B cell (primary cell): Measurements from ENCODE around the gene MLEC. TPM values are rescaled to one million over a fixed set of nuclear protein-coding genes. Genes with fewer than 3 reads are reported as not detected.

ENCODE experiments used
- ATAC-seq: fragments of 200-7000 bp; cut with Tn5 transposase; one replicate; pipeline ENCODE4 v1.10.0; 2021; ENCODE audit warnings: low read depth, mild to moderate bottlenecking, moderate number of reproducible peaks, moderate library complexity
- CTCF ChIA-PET: fragments of 350-600 bp; sonication (Branson Sonifier 250); formaldehyde crosslinking; loops from one replicate; lab custom pipeline; 2021; ENCODE audit warnings: antibody characterized with exemption, inconsistent platforms; lab: Charles Lee
- POLR2A ChIA-PET: fragments of 350-600 bp; sonication (Branson Sonifier 250); formaldehyde crosslinking; loops from one replicate; lab custom pipeline; 2021; ENCODE audit warnings: antibody characterized with exemption; lab: Charles Lee
- DNase-seq: peaks from one replicate; pipeline ENCODE4 v3.0.0; 2013
- H2AFZ ChIP-seq: 2 replicates; pipeline ENCODE4 v1.6.1; 2012; ENCODE audit warnings: mild to moderate bottlenecking, low read depth, low read length; ENCODE audit not compliant: insufficient read depth, poor library complexity, severe bottlenecking
- H3K27ac ChIP-seq, 2 donors: 1 replicate in 1 of 2; 2 replicates in 1 of 2; pipeline ENCODE4 v1.5.1; 2012 to 2013; ENCODE audit warnings: low read length in 2 of 2, mild to moderate bottlenecking in 2 of 2, moderate library complexity in 1 of 2
- H3K27me3 ChIP-seq, 4 experiments: fragments of 200-600 bp in 1 of 4; sonication (generic) in 1 of 4; replicated peaks in 1 of 4; 1 replicate in 2 of 4; 2 replicates in 2 of 4; pipeline versions ENCODE4 v1.6.1 to v1.7.0; 2013 to 2016; ENCODE audit warnings: low read length in 3 of 4, mild to moderate bottlenecking in 2 of 4, mixed read lengths in 1 of 4, moderate library complexity in 1 of 4; ENCODE audit not compliant: insufficient read depth in 4 of 4, control insufficient read depth in 3 of 4; ENCODE audit errors: control extremely low read depth in 1 of 4
- H3K36me3 ChIP-seq, 2 experiments: replicated peaks in 1 of 2; 1 replicate in 1 of 2; 2 replicates in 1 of 2; pipeline versions ENCODE4 v1.6.1 to v1.7.1; 2013; ENCODE audit warnings: low read length in 1 of 2; ENCODE audit not compliant: insufficient read depth in 2 of 2, control insufficient read depth in 1 of 2; ENCODE audit errors: control extremely low read depth in 1 of 2, extremely low read depth in 1 of 2
- H3K4me1 ChIP-seq, 2 donors: fragments of 200-600 bp in 1 of 2; sonication (generic) in 1 of 2; 1 replicate in 1 of 2; 2 replicates in 1 of 2; pipeline versions ENCODE4 v1.5.1 to v1.6.1; 2013 to 2017; ENCODE audit warnings: low read length in 2 of 2; ENCODE audit not compliant: control insufficient read depth in 2 of 2, insufficient read depth in 2 of 2
- H3K4me2 ChIP-seq: replicated peaks from 2 replicates; pipeline ENCODE3; 2012; ENCODE audit warnings: mild to moderate bottlenecking, low read depth, low read length; ENCODE audit not compliant: poor library complexity, severe bottlenecking
- H3K4me3 ChIP-seq, 5 experiments: fragments of 200-600 bp in 1 of 5; sonication (generic) in 1 of 5; 1 replicate in 3 of 5; 2 replicates in 2 of 5; pipeline versions ENCODE4 v1.5.1 to v1.7.0; 2011 to 2016; ENCODE audit warnings: low read length in 4 of 5, mild to moderate bottlenecking in 4 of 5, low read depth in 2 of 5, control low read depth in 1 of 5, moderate library complexity in 1 of 5; ENCODE audit not compliant: insufficient read depth in 1 of 5; ENCODE audit errors: control extremely low read depth in 1 of 5, extremely low read depth in 1 of 5
- H3K79me2 ChIP-seq: fragments of 200-600 bp; sonication (generic); one replicate; pipeline ENCODE4 v1.6.0; 2016; ENCODE audit warnings: low read length; ENCODE audit not compliant: control insufficient read depth, insufficient read depth
- H3K9ac ChIP-seq: fragments of 200-600 bp; sonication (generic); 2 replicates; pipeline ENCODE4 v1.6.1; 2017; ENCODE audit warnings: mild to moderate bottlenecking, low read length, moderate library complexity
- H3K9me3 ChIP-seq, 3 donors: one replicate each; pipeline versions ENCODE4 v1.6.1 to v1.7.1; 2013; ENCODE audit warnings: low read length in 2 of 3; ENCODE audit not compliant: control insufficient read depth in 2 of 3, insufficient read depth in 1 of 3; ENCODE audit errors: control extremely low read depth in 1 of 3
- H4K20me1 ChIP-seq: 2 replicates; pipeline ENCODE4 v1.6.0; 2012; ENCODE audit warnings: mild to moderate bottlenecking, low read length; ENCODE audit not compliant: insufficient read depth, control insufficient read depth, poor library complexity, severe bottlenecking
- H3K27ac Mint-ChIP-seq: one replicate; pipeline ENCODE4 v1.8.0; 2021; ENCODE audit warnings: mixed read lengths
- H3K27me3 Mint-ChIP-seq: one replicate; pipeline ENCODE4 v1.8.0; 2021; ENCODE audit warnings: mixed read lengths
- H3K4me1 Mint-ChIP-seq: one replicate; pipeline ENCODE4 v1.8.0; 2021; ENCODE audit warnings: mixed read lengths
- H3K4me3 Mint-ChIP-seq: one replicate; pipeline ENCODE4 v1.8.0; 2021; ENCODE audit warnings: mixed read lengths
- H3K9me3 Mint-ChIP-seq: one replicate; pipeline ENCODE4 v1.8.0; 2022; ENCODE audit warnings: mixed read lengths; ENCODE audit not compliant: insufficient read depth
- EZH2 ChIP-seq: IDR thresholded peaks from 2 replicates; pipeline ENCODE4 v1.6.1; 2012; ENCODE audit warnings: borderline replicate concordance, low read depth, mild to moderate bottlenecking, moderate library complexity, low read length; ENCODE audit not compliant: insufficient read depth, poor library complexity, severe bottlenecking
- WGBS: methylation state at CpG from one replicate; pipeline ENCODE4 v1.1.5; 2013; ENCODE audit warnings: missing lambda C conversion rate; ENCODE audit not compliant: insufficient coverage; 5-methylcytosine and 5-hydroxymethylcytosine counted together
- intact Hi-C: fragments of 100-400 bp; cut with micrococcal nuclease; formaldehyde crosslinking; loops from one replicate; pipeline ENCODE4 v1.10.0; 2022
- polyA plus RNA-seq: library from polyadenylated mRNA; depleted of rRNA; stranded (reverse); fragments of >200 nt; gene quantifications from 2 replicates; pipeline ENCODE4 v1.2.3, GENCODE V29; 2012
- total RNA-seq, 2 donors: library from RNA; stranded (reverse); fragments of 120-200 nt in 1 of 2; gene quantifications; 1 replicate in 1 of 2; 2 replicates in 1 of 2; pipeline versions ENCODE4 v1.2.3 to v1.2.4, GENCODE V29; 2013 to 2022
- TF ChIP-seq, protein P1 (sequence below): fragments of 200-600 bp; IDR thresholded peaks from one replicate; pipeline ENCODE4 v1.8.0; 2022; ENCODE audit warnings: antibody characterized with exemption, mild to moderate bottlenecking

MLEC gene
- total and polyA plus RNA-seq, 2 donors (not counting 1 experiment from before 2014, with no cell fraction given), result 5.5 to 52.6 TPM

GRCh38 chr12:120706029-120706428 is 19.1 kb downstream of the MLEC start:
- H3K9me3 Mint-ChIP-seq, result no peaks in the 10 kb centered on the region
- no peaks in the 10 kb centered on the region for H3K27me3 ChIP-seq
- H2AFZ ChIP-seq, result no peak overlapping the region
- DNase-seq (no peak), ATAC-seq (no peak)
- TF ChIP-seq, protein P1, sequence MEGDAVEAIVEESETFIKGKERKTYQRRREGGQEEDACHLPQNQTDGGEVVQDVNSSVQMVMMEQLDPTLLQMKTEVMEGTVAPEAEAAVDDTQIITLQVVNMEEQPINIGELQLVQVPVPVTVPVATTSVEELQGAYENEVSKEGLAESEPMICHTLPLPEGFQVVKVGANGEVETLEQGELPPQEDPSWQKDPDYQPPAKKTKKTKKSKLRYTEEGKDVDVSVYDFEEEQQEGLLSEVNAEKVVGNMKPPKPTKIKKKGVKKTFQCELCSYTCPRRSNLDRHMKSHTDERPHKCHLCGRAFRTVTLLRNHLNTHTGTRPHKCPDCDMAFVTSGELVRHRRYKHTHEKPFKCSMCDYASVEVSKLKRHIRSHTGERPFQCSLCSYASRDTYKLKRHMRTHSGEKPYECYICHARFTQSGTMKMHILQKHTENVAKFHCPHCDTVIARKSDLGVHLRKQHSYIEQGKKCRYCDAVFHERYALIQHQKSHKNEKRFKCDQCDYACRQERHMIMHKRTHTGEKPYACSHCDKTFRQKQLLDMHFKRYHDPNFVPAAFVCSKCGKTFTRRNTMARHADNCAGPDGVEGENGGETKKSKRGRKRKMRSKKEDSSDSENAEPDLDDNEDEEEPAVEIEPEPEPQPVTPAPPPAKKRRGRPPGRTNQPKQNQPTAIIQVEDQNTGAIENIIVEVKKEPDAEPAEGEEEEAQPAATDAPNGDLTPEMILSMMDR, result no peak
- no peak for TF ChIP-seq EZH2
- no peak overlapping the region for H3K27ac Mint-ChIP-seq
- CTCF ChIA-PET, result no interaction called here
- H3K36me3 ChIP-seq, result peaks cover 5 to 14% of the 10 kb centered on the region in 2 experiments
- no peaks in the 10 kb centered on the region for H3K27me3 Mint-ChIP-seq
- peaks cover 7 to 11% of the 10 kb centered on the region in 2 donors for H3K4me1 ChIP-seq
- peaks cover 9% of the 10 kb centered on the region for H3K79me2 ChIP-seq
- no peak overlapping the region for H3K4me3 Mint-ChIP-seq
- H4K20me1 ChIP-seq, result no peaks in the 10 kb centered on the region
- H3K4me3 ChIP-seq, result no peak overlapping the region
- H3K4me1 Mint-ChIP-seq, result peaks cover 6% of the 10 kb centered on the region
- H3K9me3 ChIP-seq, result no peaks in the 10 kb centered on the region
- H3K27ac ChIP-seq, result no peak overlapping the region
- H3K9ac ChIP-seq, result no peak overlapping the region
- POLR2A ChIA-PET, result no interaction called here
- intact Hi-C loops, result no loop called here
- 83% methylated on average over 5 of the region's 5 CpGs for WGBS
- H3K4me2 ChIP-seq, result no peak overlapping the region

- H3K4me3 Mint-ChIP-seq, result peak overlapping the region; percentile 46
- no peak overlapping the region for H3K4me3 ChIP-seq
- H3K27ac Mint-ChIP-seq, result no peak overlapping the region
- H3K4me1 ChIP-seq, result peaks cover 14 to 21% of the 10 kb centered on the region in 2 donors
- peaks cover 20% of the 10 kb centered on the region for H3K4me1 Mint-ChIP-seq
- no peaks in the 10 kb centered on the region for H3K9me3 Mint-ChIP-seq
- peaks cover 2 to 5% of the 10 kb centered on the region in 2 experiments for H3K36me3 ChIP-seq
- H3K79me2 ChIP-seq, result peaks cover 9% of the 10 kb centered on the region
- TF ChIP-seq, protein P1, result no peak
- no peak for TF ChIP-seq EZH2
- H3K9me3 ChIP-seq, result no peaks in the 10 kb centered on the region
- H3K27ac ChIP-seq, result no peak overlapping the region
- intact Hi-C loops, result no loop called here
- no peak overlapping the region for H3K4me2 ChIP-seq
- CTCF ChIA-PET, result interaction anchor here (2.1 to 9.8 kb wide), 2 partner anchors 39 to 61 kb away, joined by 5 to 172 read pairs; no protein-coding TSS in a partner anchor
- H2AFZ ChIP-seq, result no peak overlapping the region
- POLR2A ChIA-PET, result no interaction called here
- DNase-seq (no peak), ATAC-seq (no peak)
- no peaks in the 10 kb centered on the region for H3K27me3 Mint-ChIP-seq
- no peak overlapping the region for H3K9ac ChIP-seq
- no peaks in the 10 kb centered on the region for H4K20me1 ChIP-seq
- H3K27me3 ChIP-seq, result no peaks in the 10 kb centered on the region
- WGBS, result 100% methylated on average over 3 of the region's 4 CpGs
These were observed 21.7 kb downstream of the MLEC start for GRCh38 chr12:120708651-120709050.
